Osteoblast (primary cell): Measurements from ENCODE around the gene IL21. TPM values are rescaled to one million over a fixed set of nuclear protein-coding genes. Genes with fewer than 3 reads are reported as not detected.

Experiments used
- DNase-seq: peaks from one replicate; pipeline ENCODE4 v3.0.0; 2011; ENCODE audit warnings: low spot score, mixed read lengths; ENCODE audit not compliant: insufficient read length; ENCODE audit errors: missing footprints
- H2AFZ ChIP-seq: 2 replicates; pipeline ENCODE4 v1.6.0; 2011; ENCODE audit warnings: mild to moderate bottlenecking, low read length
- H3K27ac ChIP-seq: 2 replicates; pipeline ENCODE4 v1.5.1; 2011; ENCODE audit warnings: mild to moderate bottlenecking, low read depth, low read length, moderate library complexity
- H3K27me3 ChIP-seq: 2 replicates; pipeline ENCODE4 v1.6.0; 2012; ENCODE audit warnings: mild to moderate bottlenecking, control low read depth, inconsistent platforms, low read length, moderate library complexity; ENCODE audit not compliant: insufficient read depth
- H3K36me3 ChIP-seq: 2 replicates; pipeline ENCODE4 v1.5.1; 2011; ENCODE audit warnings: mild to moderate bottlenecking, low read length, control low read depth, moderate library complexity; ENCODE audit not compliant: insufficient read depth
- H3K4me1 ChIP-seq: 2 replicates; pipeline ENCODE4 v1.5.1; 2011; ENCODE audit warnings: mild to moderate bottlenecking, low read length, control low read depth, moderate library complexity; ENCODE audit not compliant: insufficient read depth
- H3K4me2 ChIP-seq: 2 replicates; pipeline ENCODE4 v1.6.0; 2011; ENCODE audit warnings: mild to moderate bottlenecking, low read length; ENCODE audit not compliant: insufficient read depth
- H3K4me3 ChIP-seq: fragments of 200-600 bp; sonication (generic); 3 replicates; pipeline ENCODE4 v1.5.1; 2012; ENCODE audit warnings: mild to moderate bottlenecking, low read length, inconsistent platforms; ENCODE audit not compliant: insufficient read depth
- H3K79me2 ChIP-seq: 2 replicates; pipeline ENCODE4 v1.6.0; 2012; ENCODE audit warnings: mild to moderate bottlenecking, low read length, control low read depth, inconsistent platforms; ENCODE audit not compliant: insufficient read depth
- H3K9me3 ChIP-seq: 2 replicates; pipeline ENCODE4 v1.5.1; 2011; ENCODE audit warnings: low read depth, low read length, control low read depth
- H4K20me1 ChIP-seq: 2 replicates; pipeline ENCODE4 v1.6.0; 2012; ENCODE audit warnings: mild to moderate bottlenecking, low read length, control low read depth; ENCODE audit not compliant: insufficient read depth
- total RNA-seq: library from RNA; depleted of rRNA; stranded (reverse); fragments of >200 nt; gene quantifications from 2 replicates; pipeline ENCODE4 v1.2.3, GENCODE V29; 2012
- TF ChIP-seq, protein P1 (sequence below): IDR thresholded peaks from 2 replicates; pipeline ENCODE4 v1.5.1; 2011; ENCODE audit warnings: mild to moderate bottlenecking, low read depth, low read length, moderate library complexity; ENCODE audit errors: extremely low read depth

The IL21 gene
- total RNA-seq, 1 donor = not detected

DNA sequence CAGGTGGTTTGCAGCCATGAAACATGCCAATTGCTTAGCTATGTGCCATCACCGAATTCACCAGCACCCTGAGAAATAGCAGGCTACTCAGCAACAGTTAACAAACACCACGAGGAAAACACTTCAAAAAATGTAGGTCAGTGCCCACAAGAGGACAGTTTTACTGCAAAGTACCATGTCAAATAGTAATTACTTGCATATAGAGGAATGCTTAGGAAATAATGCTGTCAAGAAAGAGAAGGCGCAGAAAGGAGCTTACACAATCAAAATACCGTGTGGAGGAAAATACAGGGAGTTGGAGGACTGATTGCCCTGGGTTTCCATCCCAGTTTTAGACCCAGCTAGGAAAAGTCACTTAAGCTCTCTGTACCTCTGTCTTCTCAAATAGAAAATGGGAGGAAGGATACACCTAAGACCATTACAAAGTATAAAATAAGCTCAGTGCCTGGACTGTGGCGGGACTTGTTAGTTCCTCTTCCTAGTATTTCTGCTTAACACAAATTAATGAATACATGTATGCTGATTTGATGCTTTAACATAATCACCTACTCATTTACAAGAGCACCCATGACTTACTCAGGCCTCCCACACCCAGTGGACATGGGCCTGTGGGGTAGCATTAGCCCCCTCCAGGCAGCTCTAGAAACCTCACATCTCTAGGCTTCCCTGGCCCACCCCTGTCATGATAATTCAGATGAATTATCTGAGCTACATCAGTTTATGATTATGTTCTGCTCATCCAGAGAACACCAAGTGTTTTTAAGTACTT is 44.5 kb upstream of the IL21 start:
- Histone ChIP-seq H3K27ac (peak overlapping the region; percentile 61), H3K79me2 (no peaks in the 10 kb centered on the region), H3K4me2 (no peak overlapping the region), H3K27me3 (no peaks in the 10 kb centered on the region), H3K4me1 (peaks cover 66% of the 10 kb centered on the region), H2AFZ (no peak overlapping the region), H3K9me3 (no peaks in the 10 kb centered on the region), H4K20me1 (no peaks in the 10 kb centered on the region), H3K36me3 (no peaks in the 10 kb centered on the region), H3K4me3 (no peak overlapping the region)
- TF ChIP-seq, protein P1, sequence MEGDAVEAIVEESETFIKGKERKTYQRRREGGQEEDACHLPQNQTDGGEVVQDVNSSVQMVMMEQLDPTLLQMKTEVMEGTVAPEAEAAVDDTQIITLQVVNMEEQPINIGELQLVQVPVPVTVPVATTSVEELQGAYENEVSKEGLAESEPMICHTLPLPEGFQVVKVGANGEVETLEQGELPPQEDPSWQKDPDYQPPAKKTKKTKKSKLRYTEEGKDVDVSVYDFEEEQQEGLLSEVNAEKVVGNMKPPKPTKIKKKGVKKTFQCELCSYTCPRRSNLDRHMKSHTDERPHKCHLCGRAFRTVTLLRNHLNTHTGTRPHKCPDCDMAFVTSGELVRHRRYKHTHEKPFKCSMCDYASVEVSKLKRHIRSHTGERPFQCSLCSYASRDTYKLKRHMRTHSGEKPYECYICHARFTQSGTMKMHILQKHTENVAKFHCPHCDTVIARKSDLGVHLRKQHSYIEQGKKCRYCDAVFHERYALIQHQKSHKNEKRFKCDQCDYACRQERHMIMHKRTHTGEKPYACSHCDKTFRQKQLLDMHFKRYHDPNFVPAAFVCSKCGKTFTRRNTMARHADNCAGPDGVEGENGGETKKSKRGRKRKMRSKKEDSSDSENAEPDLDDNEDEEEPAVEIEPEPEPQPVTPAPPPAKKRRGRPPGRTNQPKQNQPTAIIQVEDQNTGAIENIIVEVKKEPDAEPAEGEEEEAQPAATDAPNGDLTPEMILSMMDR = no peak
- no peak for DNase-seq

GRCh38 chr4:122663814-122664610 is 43.1 kb upstream of the IL21 start:
- peak overlapping the region; percentile 63 for H3K27ac ChIP-seq
- no peak overlapping the region for H2AFZ ChIP-seq
- H3K4me1 ChIP-seq = peaks cover 64% of the 10 kb centered on the region
- DNase-seq = no peak
- H3K27me3 ChIP-seq = no peaks in the 10 kb centered on the region
- H3K79me2 ChIP-seq = no peaks in the 10 kb centered on the region
- H3K4me3 ChIP-seq = no peak overlapping the region
- no peaks in the 10 kb centered on the region for H3K36me3 ChIP-seq
- H4K20me1 ChIP-seq = no peaks in the 10 kb centered on the region
- peak overlapping the region; percentile 59 for H3K4me2 ChIP-seq
- no peaks in the 10 kb centered on the region for H3K9me3 ChIP-seq
- TF ChIP-seq, protein P1 = no peak

- Histone ChIP-seq H3K79me2 (no peaks in the 10 kb centered on the region), H3K9me3 (no peaks in the 10 kb centered on the region), H3K4me2 (no peak overlapping the region), H2AFZ (no peak overlapping the region), H3K27me3 (no peaks in the 10 kb centered on the region), H4K20me1 (no peaks in the 10 kb centered on the region), H3K4me3 (no peak overlapping the region), H3K36me3 (no peaks in the 10 kb centered on the region), H3K27ac (no peak overlapping the region), H3K4me1 (peaks cover 57% of the 10 kb centered on the region)
- TF ChIP-seq, protein P1 = no peak
- no peak for DNase-seq
Observed at GRCh38 chr4:122663291-122663690, 42.4 kb upstream of the IL21 start.

DNA sequence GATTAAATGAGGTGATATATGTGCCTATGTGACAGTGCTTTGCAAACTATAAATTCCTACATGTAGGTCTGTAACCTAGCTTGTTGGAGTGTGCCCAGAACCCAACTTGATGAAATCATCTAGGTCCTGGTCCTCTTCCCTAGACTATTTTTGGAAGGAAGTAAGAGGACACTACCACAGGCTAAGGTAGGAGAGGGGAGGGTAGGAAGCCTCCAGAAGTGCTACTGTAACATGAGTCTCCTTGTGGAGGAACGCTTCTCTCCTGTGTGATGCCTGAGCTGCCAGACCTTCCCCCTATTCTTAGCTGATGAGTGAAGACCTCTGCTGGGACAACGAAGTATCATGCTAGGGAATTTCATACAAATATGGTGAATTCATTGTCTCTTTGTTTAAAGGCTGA is 41.8 kb upstream of the IL21 start:
- Histone ChIP-seq H3K4me2 (no peak overlapping the region), H2AFZ (no peak overlapping the region), H3K27me3 (no peaks in the 10 kb centered on the region), H3K9me3 (no peaks in the 10 kb centered on the region), H3K27ac (no peak overlapping the region), H4K20me1 (no peaks in the 10 kb centered on the region), H3K79me2 (no peaks in the 10 kb centered on the region), H3K4me1 (peaks cover 51% of the 10 kb centered on the region), H3K36me3 (no peaks in the 10 kb centered on the region), H3K4me3 (no peak overlapping the region)
- DNase-seq = no peak
- TF ChIP-seq, protein P1 = no peak
